GM18519 (cell line): ENCODE data around the gene MGA.

Experiments
- ATAC-seq: cut with Tn5 transposase; IDR thresholded peaks from one replicate; pipeline ENCODE4 v1.9.1; 2021; ENCODE audit warnings: mild to moderate bottlenecking, moderate library complexity; ENCODE audit not compliant: unreplicated experiment, low FRiP score

MGA gene

GRCh38 chr15:41656188-41656587, 4.0 kb upstream of the MGA start:
- no peak for ATAC-seq

- no peak for ATAC-seq
Observed at GRCh38 chr15:41658689-41659088, 1.5 kb upstream of the MGA start.

GRCh38 chr15:41659190-41659589, 1.0 kb upstream of the MGA start:
- no peak for ATAC-seq

GRCh38 chr15:41659855-41660234, 360 bp upstream of the MGA start:
- ATAC-seq = no peak

- ATAC-seq = no peak
Observed at GRCh38 chr15:41661078-41661517, 893 bp downstream of the MGA start.

- no peak for ATAC-seq
Observed at GRCh38 chr15:41661518-41662225, 1.5 kb downstream of the MGA start.

GRCh38 chr15:41666353-41666920, 6.2 kb downstream of the MGA start:
- no peak for ATAC-seq

GRCh38 chr15:41669701-41670100, 9.5 kb downstream of the MGA start:
- no peak for ATAC-seq

GRCh38 chr15:41671656-41672648, 11.7 kb downstream of the MGA start:
- ATAC-seq = no peak

GRCh38 chr15:41675337-41675736, 15.1 kb downstream of the MGA start:
- no peak for ATAC-seq

- ATAC-seq = no peak
Observed at GRCh38 chr15:41678742-41679141, 18.5 kb downstream of the MGA start.

GRCh38 chr15:41683955-41684354, 23.8 kb downstream of the MGA start:
- no peak for ATAC-seq

GRCh38 chr15:41688671-41689070, 28.5 kb downstream of the MGA start:
- no peak for ATAC-seq

- no peak for ATAC-seq
Observed at GRCh38 chr15:41689083-41689482, 28.9 kb downstream of the MGA start.

GRCh38 chr15:41689834-41690233, 29.6 kb downstream of the MGA start:
- ATAC-seq = no peak

- ATAC-seq = no peak
Observed at GRCh38 chr15:41690636-41691035, 30.4 kb downstream of the MGA start.

- ATAC-seq = no peak
Observed at GRCh38 chr15:41691471-41691870, 31.3 kb downstream of the MGA start.

- ATAC-seq = no peak
Observed at GRCh38 chr15:41692049-41692448, 31.8 kb downstream of the MGA start.

GRCh38 chr15:41693757-41694156, 33.6 kb downstream of the MGA start:
- no peak for ATAC-seq

GRCh38 chr15:41695750-41696436, 35.7 kb downstream of the MGA start:
- peak; percentile 74 for ATAC-seq

GRCh38 chr15:41698779-41699178, 38.6 kb downstream of the MGA start:
- no peak for ATAC-seq
